Raji (cell line): Measurements from ENCODE around the gene ZNF460.

ENCODE experiments used
- POLR2A ChIP-seq: IDR thresholded peaks from 2 replicates; pipeline ENCODE4 v1.6.1; 2011; ENCODE audit warnings: low read depth, low read length, control low read depth; ENCODE audit not compliant: insufficient read depth

Gene ZNF460

DNA sequence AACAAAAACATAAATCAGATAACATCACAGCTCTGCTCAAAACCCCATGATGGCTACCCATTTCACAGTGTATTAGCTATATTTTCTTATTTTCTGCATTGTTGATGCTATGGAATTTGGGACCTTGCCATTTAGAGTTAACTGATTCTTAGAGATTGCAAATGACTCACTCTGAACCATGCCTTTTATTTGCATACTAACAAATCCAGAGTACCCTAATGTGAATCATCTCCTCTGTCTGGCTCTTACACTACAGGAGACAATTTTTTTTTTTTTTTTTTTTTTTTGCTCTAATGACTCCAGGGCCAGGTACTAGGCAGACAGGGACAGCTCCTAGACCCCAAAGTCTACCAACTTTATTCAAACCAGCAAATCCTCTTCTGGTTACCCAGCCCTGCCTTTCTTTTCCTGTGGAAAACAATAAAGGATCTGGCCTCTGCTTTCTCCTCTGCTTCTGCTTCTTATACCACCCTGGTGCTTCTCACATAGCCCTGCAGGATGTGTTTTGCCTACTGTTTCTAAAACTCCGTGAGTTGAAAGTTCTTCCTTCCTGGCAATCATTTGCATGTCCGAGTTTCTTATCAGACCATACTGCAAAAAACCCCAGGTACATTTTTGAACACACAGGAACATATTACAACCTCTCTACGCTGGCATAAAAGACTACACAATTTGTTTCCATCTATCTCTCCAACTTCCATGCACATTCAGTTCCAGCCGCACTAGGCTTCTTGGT is 10.6 kb upstream of the ZNF460 start:
- no peak for TF ChIP-seq POLR2A

- no peak for TF ChIP-seq POLR2A
These were observed 9.0 kb upstream of the ZNF460 start for GRCh38 chr19:57271280-57271679.

DNA sequence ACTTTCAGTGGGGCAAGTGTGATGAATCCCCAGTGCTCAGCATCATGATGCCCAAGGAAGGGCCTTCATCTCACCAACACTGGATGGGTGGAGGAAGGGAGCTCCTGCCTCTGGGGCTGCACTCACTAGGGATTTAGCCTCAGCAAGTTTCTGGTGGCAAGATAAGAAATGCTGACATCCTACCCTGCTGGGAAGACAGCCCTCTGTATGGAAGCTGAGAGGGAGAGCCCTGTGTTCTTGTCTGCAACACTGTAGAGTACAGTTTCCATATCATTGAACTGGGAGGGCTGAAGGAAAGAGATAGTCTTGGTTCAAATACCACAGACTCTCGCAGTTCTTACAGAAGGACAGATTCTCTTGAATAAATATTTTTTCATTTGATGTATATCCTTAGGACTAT is 7.3 kb upstream of the ZNF460 start:
- no peak for TF ChIP-seq POLR2A

DNA sequence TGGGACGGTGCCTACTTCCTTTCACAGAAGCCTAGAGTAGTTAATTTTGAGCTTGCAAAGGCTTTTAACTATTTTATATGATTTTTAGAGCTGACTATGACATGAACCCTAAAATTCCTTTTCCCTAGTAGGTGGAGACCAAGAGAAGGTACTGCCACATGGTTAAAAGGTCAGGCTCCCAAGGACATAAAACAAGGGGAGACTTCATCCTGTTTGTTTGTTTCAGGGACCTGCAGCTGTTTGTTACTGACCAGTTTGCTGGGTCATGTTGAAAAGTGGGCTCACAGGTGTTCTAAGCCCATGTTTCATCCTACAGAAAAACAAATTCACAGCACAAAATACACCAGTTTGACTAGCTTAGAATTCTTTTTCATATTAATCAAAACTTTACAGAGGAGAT is 3.9 kb upstream of the ZNF460 start:
- TF ChIP-seq POLR2A = no peak

- TF ChIP-seq POLR2A = peak; percentile 75
These were observed 694 bp upstream of the ZNF460 start for GRCh38 chr19:57279418-57280164.

GRCh38 chr19:57280962-57281400 is 696 bp downstream of the ZNF460 start:
- TF ChIP-seq POLR2A = no peak

- TF ChIP-seq POLR2A = no peak
These were observed 1.8 kb downstream of the ZNF460 start for GRCh38 chr19:57282011-57282643.

DNA sequence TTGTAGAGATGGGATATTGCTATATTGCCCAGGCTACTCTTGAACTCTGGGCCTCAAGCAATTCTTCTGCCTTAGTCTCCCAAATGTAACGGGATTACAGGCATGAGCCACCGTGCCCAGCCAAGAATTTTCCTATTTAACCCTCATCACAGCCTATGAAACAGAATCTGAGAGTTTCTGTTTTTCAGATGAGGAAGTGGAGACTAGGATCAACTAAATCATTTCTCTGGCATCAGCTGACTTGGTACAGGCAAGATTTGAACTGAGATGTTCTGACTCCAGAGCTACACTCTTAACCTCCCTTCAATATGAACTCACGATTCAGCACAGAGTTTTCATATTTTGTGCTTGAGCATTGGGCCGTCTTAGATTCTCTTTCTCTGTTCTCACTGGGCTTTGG is 8.1 kb downstream of the ZNF460 start:
- TF ChIP-seq POLR2A = no peak

- no peak for TF ChIP-seq POLR2A
These were observed 10.7 kb downstream of the ZNF460 start for GRCh38 chr19:57290970-57291369.

- TF ChIP-seq POLR2A = no peak
These were observed 12.3 kb downstream of the ZNF460 start for GRCh38 chr19:57292547-57292946.

- TF ChIP-seq POLR2A = no peak
These were observed 13.4 kb downstream of the ZNF460 start for GRCh38 chr19:57293719-57294118.

DNA sequence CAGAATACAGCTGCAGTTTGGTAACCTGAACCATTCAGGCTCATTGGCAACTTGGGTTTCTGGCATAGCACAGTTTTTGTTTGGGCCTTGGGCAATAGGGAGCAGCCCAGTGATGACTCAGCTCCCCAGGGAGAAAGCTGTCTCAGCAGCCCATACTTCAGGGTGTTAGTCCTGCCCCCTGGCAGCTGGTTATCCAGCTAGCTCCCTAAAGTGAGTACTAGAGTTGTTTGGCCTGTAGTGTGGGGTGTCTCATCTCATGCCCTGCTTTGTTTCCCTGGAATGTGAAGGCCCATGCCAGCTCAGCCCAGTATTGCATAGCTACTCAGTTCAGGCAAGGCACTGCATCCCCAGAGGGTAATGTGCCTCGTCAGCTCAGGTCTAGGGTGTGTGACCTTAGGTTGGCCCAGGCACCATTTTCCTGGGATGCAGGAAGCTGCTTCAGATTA is 21.8 kb downstream of the ZNF460 start:
- TF ChIP-seq POLR2A = no peak

DNA sequence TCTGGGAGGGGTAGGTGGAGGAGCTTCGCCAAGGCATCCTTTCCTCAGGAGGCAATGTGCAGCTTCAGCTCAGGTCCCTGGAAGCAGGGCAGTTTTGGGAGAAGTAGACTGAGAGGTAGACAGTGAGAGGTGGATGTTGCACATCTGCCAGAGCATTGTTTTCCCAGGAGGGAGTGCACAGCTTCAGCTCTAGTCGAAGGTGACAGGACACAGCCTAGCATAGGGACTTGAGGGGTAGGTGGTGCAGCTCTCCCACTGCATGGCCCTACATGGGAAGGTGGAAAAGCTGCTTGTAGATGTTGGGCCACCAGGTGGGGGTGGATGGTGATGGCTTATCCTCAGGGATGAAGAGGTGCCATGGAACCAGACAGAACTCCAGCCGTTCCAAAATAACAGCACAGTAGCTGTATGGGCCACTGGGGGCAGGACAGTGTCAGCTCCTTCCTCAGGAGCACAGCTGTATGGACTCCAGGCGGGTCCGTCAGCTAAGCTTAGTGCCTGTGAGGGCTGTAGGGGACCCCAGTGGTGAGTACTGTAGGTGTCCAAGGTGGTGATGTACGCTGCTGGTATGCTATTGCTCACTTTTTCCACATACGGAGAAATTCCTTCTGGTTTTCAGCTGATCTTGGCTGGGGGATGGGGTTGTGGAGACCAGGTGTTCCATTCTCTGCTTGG is 22.6 kb downstream of the ZNF460 start:
- no peak for TF ChIP-seq POLR2A

- TF ChIP-seq POLR2A = no peak
These were observed 24.8 kb downstream of the ZNF460 start for GRCh38 chr19:57305056-57305455.

DNA sequence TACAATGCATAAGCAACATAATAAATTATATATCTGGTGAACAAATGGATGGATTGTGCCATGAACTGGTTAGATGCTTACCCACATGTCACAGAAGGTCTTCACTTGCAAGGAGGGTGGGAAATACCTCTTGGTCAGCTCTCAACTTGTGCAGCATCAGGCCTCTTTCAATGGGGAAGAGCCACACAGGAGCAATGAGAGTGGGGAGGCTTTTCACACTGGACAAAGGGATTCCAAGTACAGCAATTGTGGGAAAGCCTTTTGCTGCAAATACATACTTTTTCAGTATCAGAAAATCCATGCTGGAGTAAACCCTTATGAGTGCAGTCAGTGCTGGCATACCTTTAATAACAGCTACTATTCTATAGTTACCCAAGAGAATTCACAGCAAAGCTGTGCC is 28.2 kb downstream of the ZNF460 start:
- TF ChIP-seq POLR2A = no peak
